PC-9 (cell line): ENCODE results near the gene ADAMTS2. TPM values are rescaled to one million over a fixed set of nuclear protein-coding genes. Genes with fewer than 3 reads are reported as not detected.

Experiments used
- BruUV-seq: library from RNA; stranded (reverse); fragments of 400-500 nt; replicated peaks from 2 replicates; lab custom pipeline; 2021; lab: Mats Ljungman, UMichigan
- CTCF ChIA-PET: fragments of 300-600 bp; sonication (Branson Sonifier 250); formaldehyde crosslinking; loops from one replicate; lab custom pipeline; 2022; ENCODE audit warnings: antibody characterized with exemption; lab: Charles Lee
- POLR2A ChIA-PET: fragments of 300-600 bp; sonication (Branson Sonifier 250); formaldehyde crosslinking; loops from one replicate; lab custom pipeline; 2022; ENCODE audit warnings: antibody characterized with exemption; ENCODE audit not compliant: unreplicated experiment; lab: Charles Lee
- DNase-seq, 2 experiments: peaks; one replicate each; pipeline versions ENCODE4 v3.0.0 to v3.0.0-alpha.2; 2015 to 2022; ENCODE audit warnings: mixed read lengths in 1 of 2
- H2AFZ ChIP-seq: fragments of 200-600 bp; sonication (generic); 2 replicates; pipeline ENCODE4 v1.8.1; 2017; ENCODE audit warnings: antibody characterized with exemption
- H3F3A ChIP-seq: fragments of 200-600 bp; sonication (generic); 2 replicates; pipeline ENCODE4 v1.8.1; 2017; ENCODE audit warnings: antibody characterized with exemption, mild to moderate bottlenecking, low read depth; ENCODE audit not compliant: insufficient read depth
- H3K27ac ChIP-seq: fragments of 200-600 bp; sonication (generic); 2 replicates; pipeline ENCODE4 v1.6.1; 2016; ENCODE audit warnings: mixed run types
- H3K27me3 ChIP-seq: fragments of 200-600 bp; sonication (generic); 2 replicates; pipeline ENCODE4 v1.6.1; 2016; ENCODE audit warnings: low read depth, mixed run types; ENCODE audit not compliant: insufficient read depth
- H3K36me3 ChIP-seq: fragments of 200-600 bp; sonication (generic); 2 replicates; pipeline ENCODE4 v1.6.1; 2016; ENCODE audit warnings: low read depth, mixed run types
- H3K4me1 ChIP-seq: fragments of 200-600 bp; sonication (generic); replicated peaks from 2 replicates; pipeline ENCODE4 v1.6.1; 2016; ENCODE audit warnings: mixed run types; ENCODE audit not compliant: insufficient read depth
- H3K4me2 ChIP-seq: fragments of 200-600 bp; sonication (generic); 2 replicates; pipeline ENCODE4 v1.6.1; 2017; ENCODE audit warnings: mixed run types
- H3K4me3 ChIP-seq: fragments of 200-600 bp; sonication (generic); 2 replicates; pipeline ENCODE4 v1.6.1; 2016; ENCODE audit warnings: mixed run types
- H3K79me2 ChIP-seq: fragments of 200-600 bp; sonication (generic); 2 replicates; pipeline ENCODE4 v1.6.1; 2017; ENCODE audit warnings: low read depth, mixed run types
- H3K9me2 ChIP-seq: fragments of 200-600 bp; sonication (generic); 2 replicates; pipeline ENCODE4 v1.8.1; 2017; ENCODE audit warnings: mild to moderate bottlenecking; ENCODE audit not compliant: insufficient read depth
- H3K9me3 ChIP-seq: fragments of 200-600 bp; sonication (generic); 2 replicates; pipeline ENCODE4 v1.8.1; 2016; ENCODE audit warnings: low read depth; ENCODE audit not compliant: insufficient read depth
- H4K20me1 ChIP-seq: fragments of 200-600 bp; sonication (generic); 2 replicates; pipeline ENCODE4 v1.8.1; 2017; ENCODE audit not compliant: insufficient read depth
- CTCF ChIP-seq: fragments of 200-600 bp; sonication (generic); conservative IDR thresholded peaks from 2 replicates; pipeline ENCODE4 v1.6.1; 2017; ENCODE audit warnings: mixed run types, antibody characterized with exemption, mild to moderate bottlenecking, moderate library complexity
- EZH2 ChIP-seq: fragments of 200-600 bp; sonication (generic); IDR thresholded peaks from 2 replicates; pipeline ENCODE4 v1.8.0; 2017; ENCODE audit warnings: antibody characterized with exemption, low read depth
- intact Hi-C: fragments of 100-400 bp; cut with micrococcal nuclease; formaldehyde crosslinking; loops from one replicate; pipeline ENCODE4 v1.10.0; 2022; ENCODE audit not compliant: unreplicated experiment
- total RNA-seq: library from RNA; stranded (reverse); gene quantifications from 2 replicates; pipeline ENCODE4 v1.2.3, GENCODE V29; 2021

ADAMTS2 gene
- total RNA-seq, 1 experiment from 2014 or later: not detected

- POLR2A ChIA-PET: no interaction called here
- DNase-seq: no peak
- H3K9me3 ChIP-seq: no peaks in the 10 kb centered on the region
- H3K4me2 ChIP-seq: no peak overlapping the region
- no peak for TF ChIP-seq EZH2
- TF ChIP-seq CTCF: no peak
- no peaks in the 10 kb centered on the region for H3K36me3 ChIP-seq
- H4K20me1 ChIP-seq: no peaks in the 10 kb centered on the region
- no peaks in the 10 kb centered on the region for H3F3A ChIP-seq
- no peak overlapping the region for H3K4me3 ChIP-seq
- no peaks in the 10 kb centered on the region for H3K9me2 ChIP-seq
- H3K27me3 ChIP-seq: peaks cover 93% of the 10 kb centered on the region
- intact Hi-C loops: no loop called here
- H2AFZ ChIP-seq: no peak overlapping the region
- CTCF ChIA-PET: no interaction called here
- H3K27ac ChIP-seq: no peak overlapping the region
- H3K4me1 ChIP-seq: no peaks in the 10 kb centered on the region
- H3K79me2 ChIP-seq: no peaks in the 10 kb centered on the region
- no TSS peak for BruUV-seq
Measured at GRCh38 chr5:179310439-179311090, 34.7 kb downstream of the ADAMTS2 start.

- Histone ChIP-seq H3K9me3 (no peaks in the 10 kb centered on the region), H3K79me2 (no peaks in the 10 kb centered on the region), H4K20me1 (no peaks in the 10 kb centered on the region), H3K36me3 (no peaks in the 10 kb centered on the region), H3K4me3 (no peak overlapping the region), H3K9me2 (no peaks in the 10 kb centered on the region), H2AFZ (no peak overlapping the region), H3K27me3 (peaks cover 92% of the 10 kb centered on the region), H3K4me2 (no peak overlapping the region), H3F3A (no peaks in the 10 kb centered on the region), H3K27ac (no peak overlapping the region), H3K4me1 (no peaks in the 10 kb centered on the region)
- no TSS peak for BruUV-seq
- CTCF ChIA-PET: no interaction called here
- TF ChIP-seq CTCF: no peak
- TF ChIP-seq EZH2: no peak
- intact Hi-C loops: no loop called here
- POLR2A ChIA-PET: no interaction called here
- no peak for DNase-seq
Measured at GRCh38 chr5:179309751-179310320, 35.4 kb downstream of the ADAMTS2 start.

- H3K9me3 ChIP-seq: no peaks in the 10 kb centered on the region
- POLR2A ChIA-PET: no interaction called here
- no peaks in the 10 kb centered on the region for H3K36me3 ChIP-seq
- CTCF ChIA-PET: no interaction called here
- intact Hi-C loops: no loop called here
- no peaks in the 10 kb centered on the region for H3K9me2 ChIP-seq
- H3K27ac ChIP-seq: no peak overlapping the region
- no peaks in the 10 kb centered on the region for H3F3A ChIP-seq
- H2AFZ ChIP-seq: no peak overlapping the region
- H3K4me3 ChIP-seq: no peak overlapping the region
- H4K20me1 ChIP-seq: no peaks in the 10 kb centered on the region
- no peaks in the 10 kb centered on the region for H3K79me2 ChIP-seq
- TF ChIP-seq CTCF (no peak), EZH2 (no peak)
- no peaks in the 10 kb centered on the region for H3K4me1 ChIP-seq
- no peak overlapping the region for H3K4me2 ChIP-seq
- H3K27me3 ChIP-seq: peaks cover 92% of the 10 kb centered on the region
- DNase-seq: no peak
- BruUV-seq: no TSS peak
Measured at GRCh38 chr5:179309383-179309670, 35.9 kb downstream of the ADAMTS2 start.
